Kidney epithelial cell (primary cell): ENCODE measurements around the gene TRMU. TPM values are rescaled to one million over a fixed set of nuclear protein-coding genes. Genes with fewer than 3 reads are reported as not detected.

Experiments
- DNase-seq: peaks from one replicate; pipeline ENCODE4 v3.0.0-alpha.2; 2010; ENCODE audit warnings: low read depth
- H3K27me3 ChIP-seq: 2 replicates; pipeline ENCODE4 v1.6.0; 2011; ENCODE audit warnings: low read length; ENCODE audit not compliant: control insufficient read depth, insufficient read depth
- H3K36me3 ChIP-seq: 2 replicates; pipeline ENCODE4 v1.5.1; 2011; ENCODE audit warnings: low read length; ENCODE audit not compliant: control insufficient read depth, insufficient read depth
- H3K4me3 ChIP-seq: 2 replicates; pipeline ENCODE4 v1.5.1; 2011; ENCODE audit warnings: low read depth, mild to moderate bottlenecking, control low read depth, low read length
- total RNA-seq: library from RNA; depleted of rRNA; stranded (reverse); fragments of >200 nt; gene quantifications from 2 replicates; pipeline ENCODE4 v1.2.3, GENCODE V29; 2015
- TF ChIP-seq, protein P1 (sequence below): IDR thresholded peaks from 2 replicates; pipeline ENCODE4 v1.5.1; 2011; ENCODE audit warnings: mild to moderate bottlenecking, moderate library complexity, low read length, control low read depth, inconsistent platforms; ENCODE audit not compliant: insufficient read depth, poor library complexity, severe bottlenecking

TRMU gene
- total RNA-seq, 1 donor from 2014 or later: 20.8 TPM

DNA sequence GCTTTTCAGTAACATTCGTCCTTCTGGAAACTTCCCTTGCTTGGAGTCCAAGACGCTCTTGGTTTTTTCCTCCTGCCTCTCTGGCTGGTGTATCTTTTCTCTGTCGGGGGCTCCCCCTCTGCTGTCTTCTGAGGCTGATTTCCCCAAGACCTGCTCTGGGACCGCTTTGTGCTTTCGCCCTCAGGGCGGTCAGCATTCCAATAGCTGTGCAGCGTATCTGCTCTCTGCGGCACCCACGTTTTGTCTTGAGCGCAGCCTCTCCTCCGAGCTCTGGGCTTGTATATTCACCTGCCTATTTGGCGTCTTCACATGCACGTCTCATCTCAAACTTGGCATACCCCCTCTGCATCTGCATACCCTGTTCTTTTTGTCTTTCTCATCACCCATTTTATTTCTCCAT, 36.4 kb upstream of the TRMU start:
- H3K4me3 ChIP-seq: no peak overlapping the region
- TF ChIP-seq, protein P1, sequence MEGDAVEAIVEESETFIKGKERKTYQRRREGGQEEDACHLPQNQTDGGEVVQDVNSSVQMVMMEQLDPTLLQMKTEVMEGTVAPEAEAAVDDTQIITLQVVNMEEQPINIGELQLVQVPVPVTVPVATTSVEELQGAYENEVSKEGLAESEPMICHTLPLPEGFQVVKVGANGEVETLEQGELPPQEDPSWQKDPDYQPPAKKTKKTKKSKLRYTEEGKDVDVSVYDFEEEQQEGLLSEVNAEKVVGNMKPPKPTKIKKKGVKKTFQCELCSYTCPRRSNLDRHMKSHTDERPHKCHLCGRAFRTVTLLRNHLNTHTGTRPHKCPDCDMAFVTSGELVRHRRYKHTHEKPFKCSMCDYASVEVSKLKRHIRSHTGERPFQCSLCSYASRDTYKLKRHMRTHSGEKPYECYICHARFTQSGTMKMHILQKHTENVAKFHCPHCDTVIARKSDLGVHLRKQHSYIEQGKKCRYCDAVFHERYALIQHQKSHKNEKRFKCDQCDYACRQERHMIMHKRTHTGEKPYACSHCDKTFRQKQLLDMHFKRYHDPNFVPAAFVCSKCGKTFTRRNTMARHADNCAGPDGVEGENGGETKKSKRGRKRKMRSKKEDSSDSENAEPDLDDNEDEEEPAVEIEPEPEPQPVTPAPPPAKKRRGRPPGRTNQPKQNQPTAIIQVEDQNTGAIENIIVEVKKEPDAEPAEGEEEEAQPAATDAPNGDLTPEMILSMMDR: no peak
- no peaks in the 10 kb centered on the region for H3K27me3 ChIP-seq
- no peaks in the 10 kb centered on the region for H3K36me3 ChIP-seq
- no peak for DNase-seq

DNA sequence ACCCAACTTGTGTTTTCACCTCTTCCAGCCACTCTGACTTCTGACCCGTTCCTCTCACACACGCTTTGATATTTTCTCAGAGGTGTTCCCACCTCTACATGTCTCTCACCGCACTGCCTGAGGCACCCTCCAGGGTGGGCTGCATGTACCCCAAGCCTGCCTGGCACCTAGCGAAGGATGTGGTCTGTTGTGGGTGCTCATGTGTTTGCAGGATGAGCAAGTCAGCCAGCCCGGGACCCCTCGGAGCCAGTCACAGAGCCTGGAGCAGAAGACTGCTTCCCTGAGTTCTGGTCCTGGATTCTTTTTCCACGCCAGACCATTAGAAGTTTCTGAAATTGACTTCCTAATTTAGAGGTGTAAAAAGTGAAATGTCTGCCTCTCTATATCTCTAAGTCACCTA, 35.0 kb upstream of the TRMU start:
- H3K27me3 ChIP-seq: no peaks in the 10 kb centered on the region
- no peak for DNase-seq
- no peaks in the 10 kb centered on the region for H3K36me3 ChIP-seq
- TF ChIP-seq, protein P1: no peak
- H3K4me3 ChIP-seq: no peak overlapping the region

DNA sequence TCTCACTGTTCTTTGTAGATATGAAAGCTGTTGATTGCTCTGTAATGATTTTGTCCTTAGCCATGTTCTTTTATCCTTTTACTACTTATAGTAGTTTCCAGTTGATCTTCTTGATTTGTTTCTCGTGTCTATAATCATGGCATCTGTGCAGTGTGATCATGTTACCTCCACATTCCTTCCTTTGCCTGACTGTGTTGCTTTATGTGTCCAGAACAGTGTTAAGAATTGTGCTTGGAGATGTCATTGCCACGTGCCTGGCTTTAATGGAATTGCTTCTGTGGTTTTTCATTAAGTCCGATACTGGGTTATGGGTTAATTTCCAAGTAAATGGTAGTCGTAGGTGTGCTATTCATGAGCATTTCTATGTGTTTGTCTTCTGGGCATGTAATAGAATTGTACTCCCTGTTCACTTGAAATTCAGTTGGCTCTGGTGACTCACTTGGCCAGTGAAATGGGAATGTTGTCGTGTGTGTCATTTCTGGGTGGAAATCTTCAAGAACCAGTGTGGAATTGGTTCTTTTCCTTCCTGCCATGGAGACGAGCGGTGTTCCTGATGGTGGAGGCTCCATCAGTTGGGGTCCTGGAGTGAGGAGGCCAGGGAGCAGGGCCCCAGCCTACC, 32.1 kb upstream of the TRMU start:
- peak; percentile 14 for DNase-seq
- TF ChIP-seq, protein P1: no peak
- Histone ChIP-seq H3K4me3 (no peak overlapping the region), H3K27me3 (no peaks in the 10 kb centered on the region), H3K36me3 (no peaks in the 10 kb centered on the region)

DNA sequence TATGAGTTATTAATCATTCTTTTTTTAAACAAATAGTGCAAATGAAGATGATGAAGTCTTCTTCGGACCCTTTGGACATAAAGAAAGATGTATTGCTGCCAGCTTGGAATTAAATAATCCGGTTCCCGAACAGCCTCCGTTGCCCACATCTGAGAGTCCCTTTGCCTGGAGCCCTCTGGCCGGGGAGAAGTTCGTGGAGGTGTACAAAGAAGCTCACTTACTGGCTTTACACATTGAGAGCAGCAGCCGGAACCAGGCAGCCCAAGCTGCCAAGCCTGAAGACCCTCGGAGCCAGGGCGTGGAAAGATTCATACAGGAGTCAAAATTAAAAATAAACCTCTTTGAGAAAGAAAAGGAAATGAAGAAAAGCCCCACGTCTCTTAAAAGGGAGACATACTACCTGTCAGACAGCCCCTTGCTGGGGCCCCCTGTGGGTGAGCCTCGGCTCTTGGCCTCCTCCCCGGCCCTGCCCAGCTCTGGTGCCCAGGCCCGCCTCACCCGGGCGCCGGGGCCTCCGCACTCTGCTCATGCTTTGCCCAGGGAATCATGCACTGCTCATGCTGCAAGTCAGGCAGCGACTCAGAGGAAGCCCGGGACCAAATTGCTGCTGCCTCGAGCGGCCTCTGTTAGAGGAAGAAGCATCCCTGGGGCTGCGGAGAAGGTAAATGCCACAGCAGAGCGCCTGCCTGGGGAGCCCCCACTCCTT, 27.1 kb upstream of the TRMU start:
- no peaks in the 10 kb centered on the region for H3K27me3 ChIP-seq
- no peaks in the 10 kb centered on the region for H3K36me3 ChIP-seq
- no peak for DNase-seq
- H3K4me3 ChIP-seq: no peak overlapping the region
- TF ChIP-seq, protein P1: no peak

DNA sequence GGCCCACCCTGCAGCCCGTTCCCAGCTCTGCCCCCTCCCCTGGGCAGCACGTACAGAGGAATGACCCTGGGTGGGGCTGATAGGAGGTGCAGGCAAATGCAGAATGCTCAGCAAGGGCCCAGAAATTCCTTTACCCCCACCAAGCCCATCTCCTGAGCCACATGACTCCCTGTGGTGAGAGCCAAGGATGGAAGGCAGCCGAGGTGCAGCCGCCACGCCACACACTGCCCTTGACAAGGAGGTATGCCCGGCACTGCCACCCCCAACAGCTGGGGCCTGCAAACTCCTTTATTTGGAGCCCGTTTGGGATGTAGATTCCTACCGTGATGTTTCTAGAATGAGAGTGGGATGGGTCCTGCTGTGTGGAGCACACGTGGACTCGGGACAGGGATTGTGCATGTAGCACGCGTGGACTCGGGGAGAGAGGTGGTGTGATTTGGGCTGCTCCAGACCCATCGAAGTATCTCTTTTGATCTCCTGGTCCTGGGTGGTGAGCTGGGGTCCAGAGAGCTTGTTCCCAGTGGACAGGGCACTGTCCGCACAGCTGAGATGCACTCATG, 25.9 kb upstream of the TRMU start:
- no peak for DNase-seq
- no peaks in the 10 kb centered on the region for H3K27me3 ChIP-seq
- no peaks in the 10 kb centered on the region for H3K36me3 ChIP-seq
- no peak overlapping the region for H3K4me3 ChIP-seq
- TF ChIP-seq, protein P1: no peak
